ENCODE measurements around the gene GFPT2. TPM values are rescaled to one million over a fixed set of nuclear protein-coding genes. Genes with fewer than 3 reads are reported as not detected.

The GFPT2 gene
- total RNA-seq, 4 donors from 2014 or later: 2.5 to 8.4 (median 3.8) TPM

DNA sequence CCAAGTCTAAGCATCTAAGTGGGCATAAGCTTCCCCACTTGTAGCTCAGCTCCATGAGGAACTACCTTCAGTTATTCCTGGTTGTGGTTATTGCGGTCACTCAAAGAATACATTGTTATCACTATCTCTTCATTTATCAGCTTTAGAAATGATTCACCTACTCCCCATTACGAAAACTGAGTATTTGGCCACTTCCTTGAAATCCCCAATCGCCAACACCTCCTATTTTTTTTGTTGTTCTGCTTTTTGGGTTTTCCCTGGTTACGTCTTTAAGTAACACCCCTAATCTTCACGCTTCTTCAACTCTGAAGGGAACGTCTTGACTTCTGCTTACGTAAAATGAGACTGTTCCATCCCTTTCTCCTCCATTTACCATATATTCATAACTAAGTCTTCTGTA lies 81.9 kb downstream of the GFPT2 start:
- intact Hi-C loops (cut with DNase I; ENCODE audit: low total_unique reads): no loop called here
- DNase-seq (ENCODE audit: low spot score in 2 of 2): no peak
- WGBS, 2 donors: 85 to 86% methylated on average over 7 of the region's 7 CpGs
- TF ChIP-seq, protein P1, sequence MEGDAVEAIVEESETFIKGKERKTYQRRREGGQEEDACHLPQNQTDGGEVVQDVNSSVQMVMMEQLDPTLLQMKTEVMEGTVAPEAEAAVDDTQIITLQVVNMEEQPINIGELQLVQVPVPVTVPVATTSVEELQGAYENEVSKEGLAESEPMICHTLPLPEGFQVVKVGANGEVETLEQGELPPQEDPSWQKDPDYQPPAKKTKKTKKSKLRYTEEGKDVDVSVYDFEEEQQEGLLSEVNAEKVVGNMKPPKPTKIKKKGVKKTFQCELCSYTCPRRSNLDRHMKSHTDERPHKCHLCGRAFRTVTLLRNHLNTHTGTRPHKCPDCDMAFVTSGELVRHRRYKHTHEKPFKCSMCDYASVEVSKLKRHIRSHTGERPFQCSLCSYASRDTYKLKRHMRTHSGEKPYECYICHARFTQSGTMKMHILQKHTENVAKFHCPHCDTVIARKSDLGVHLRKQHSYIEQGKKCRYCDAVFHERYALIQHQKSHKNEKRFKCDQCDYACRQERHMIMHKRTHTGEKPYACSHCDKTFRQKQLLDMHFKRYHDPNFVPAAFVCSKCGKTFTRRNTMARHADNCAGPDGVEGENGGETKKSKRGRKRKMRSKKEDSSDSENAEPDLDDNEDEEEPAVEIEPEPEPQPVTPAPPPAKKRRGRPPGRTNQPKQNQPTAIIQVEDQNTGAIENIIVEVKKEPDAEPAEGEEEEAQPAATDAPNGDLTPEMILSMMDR (IDR thresholded peaks at IDR 0.05): no peak
- TF ChIP-seq POLR2A (IDR thresholded peaks at IDR 0.05): no peak
- no peak overlapping the region for H3K4me3 ChIP-seq (ENCODE audit: low read depth, poor library complexity, severe bottlenecking)

DNA sequence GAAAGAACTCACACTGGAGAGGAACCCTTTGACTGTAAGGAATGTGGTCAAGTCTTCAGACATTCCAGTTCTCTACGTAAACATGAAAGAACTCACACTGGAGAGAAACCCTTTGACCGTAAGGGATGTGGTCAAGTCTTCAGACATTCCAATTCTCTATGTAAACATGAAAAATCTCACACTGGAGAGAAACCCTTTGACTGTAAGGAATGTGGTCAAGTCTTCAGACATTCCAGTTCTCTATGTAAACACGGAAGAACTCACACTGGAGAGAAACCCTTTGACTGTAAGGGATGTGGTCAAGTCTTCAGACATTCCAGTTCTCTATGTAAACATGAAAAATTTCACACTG lies 93.9 kb downstream of the GFPT2 start:
- TF ChIP-seq POLR2A (IDR thresholded peaks at IDR 0.05): no peak
- TF ChIP-seq, protein P1 (IDR thresholded peaks at IDR 0.05): no peak
- DNase-seq (ENCODE audit: low spot score in 2 of 2): no peak
- WGBS, 2 donors: 81 to 82% methylated on average over 3 of the region's 3 CpGs
- intact Hi-C loops (cut with DNase I; ENCODE audit: low total_unique reads): no loop called here
- no peak overlapping the region for H3K4me3 ChIP-seq (ENCODE audit: low read depth, poor library complexity, severe bottlenecking)

DNA sequence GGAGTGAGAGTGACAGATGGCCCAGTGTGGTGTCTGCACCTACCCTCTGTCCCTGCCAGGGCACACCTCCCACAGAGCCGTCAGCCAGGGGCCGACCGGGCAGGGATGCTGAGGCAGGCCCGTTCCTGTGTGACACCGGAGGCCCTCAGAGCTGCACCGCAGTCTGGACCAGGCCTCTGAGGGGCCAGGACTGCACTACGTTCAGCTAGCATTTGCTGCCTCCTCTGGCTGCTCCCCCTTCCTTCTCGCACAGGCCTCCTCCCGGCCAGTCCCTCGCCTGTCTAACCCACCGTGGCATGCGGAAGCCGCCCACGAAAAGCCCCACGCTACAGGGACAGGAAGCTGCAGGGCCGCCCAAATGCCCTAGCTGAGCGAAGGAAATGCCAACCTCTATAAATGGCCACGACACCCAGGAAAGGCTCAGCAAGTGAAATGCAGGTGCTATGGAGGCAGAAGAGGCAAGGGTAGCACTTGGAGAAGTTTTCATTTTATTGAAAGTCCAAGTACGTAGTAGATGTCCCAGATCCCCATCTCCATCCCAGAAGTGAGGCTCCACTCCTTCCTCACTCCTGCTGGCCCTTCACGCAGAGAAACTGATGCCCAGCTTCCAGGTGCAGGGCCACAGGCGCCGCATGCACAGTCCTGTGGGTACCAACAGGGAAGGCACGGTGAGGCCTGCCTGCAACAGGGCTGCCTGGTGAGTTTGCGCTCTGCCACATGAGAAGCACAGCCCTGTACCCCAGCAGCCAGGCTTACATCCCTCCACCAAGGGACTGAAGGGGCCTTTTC lies 99.9 kb downstream of the GFPT2 start:
- 96% methylated on average over 22 to 24 of the region's 24 CpGs for WGBS, 2 donors
- intact Hi-C loops (cut with DNase I; ENCODE audit: low total_unique reads): no loop called here
- DNase-seq (ENCODE audit: low spot score in 2 of 2): no peak
- no peak overlapping the region for H3K4me3 ChIP-seq (ENCODE audit: low read depth, poor library complexity, severe bottlenecking)
- TF ChIP-seq, protein P1 (IDR thresholded peaks at IDR 0.05): no peak
- no peak for TF ChIP-seq POLR2A (IDR thresholded peaks at IDR 0.05)

DNA sequence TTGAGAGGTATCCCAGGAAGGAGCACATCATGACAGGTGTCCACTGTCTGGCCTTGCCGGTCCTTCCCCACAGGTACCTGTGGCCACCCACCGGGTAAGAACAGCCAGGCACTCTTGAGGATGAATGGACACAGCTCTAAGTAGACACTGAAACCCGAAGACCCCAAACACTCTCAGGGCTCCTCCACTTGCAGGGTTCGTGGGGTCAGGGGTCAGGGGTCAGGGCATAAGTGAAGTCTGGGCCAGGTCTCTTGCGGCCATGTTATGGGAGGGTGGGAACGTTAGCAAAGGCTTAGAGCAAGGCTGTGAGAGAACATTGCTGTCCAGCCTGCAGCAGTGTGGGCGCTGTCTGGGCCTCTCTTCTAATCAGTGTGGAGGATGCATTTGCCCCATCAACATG lies 101.2 kb downstream of the GFPT2 start:
- TF ChIP-seq, protein P1 (IDR thresholded peaks at IDR 0.05): no peak
- no peak for TF ChIP-seq POLR2A (IDR thresholded peaks at IDR 0.05)
- intact Hi-C loops (cut with DNase I; ENCODE audit: low total_unique reads): no loop called here
- H3K4me3 ChIP-seq (ENCODE audit: low read depth, poor library complexity, severe bottlenecking): no peak overlapping the region
- DNase-seq (ENCODE audit: low spot score in 2 of 2): no peak
- 92 to 97% methylated on average over 7 of the region's 7 CpGs for WGBS, 2 donors

DNA sequence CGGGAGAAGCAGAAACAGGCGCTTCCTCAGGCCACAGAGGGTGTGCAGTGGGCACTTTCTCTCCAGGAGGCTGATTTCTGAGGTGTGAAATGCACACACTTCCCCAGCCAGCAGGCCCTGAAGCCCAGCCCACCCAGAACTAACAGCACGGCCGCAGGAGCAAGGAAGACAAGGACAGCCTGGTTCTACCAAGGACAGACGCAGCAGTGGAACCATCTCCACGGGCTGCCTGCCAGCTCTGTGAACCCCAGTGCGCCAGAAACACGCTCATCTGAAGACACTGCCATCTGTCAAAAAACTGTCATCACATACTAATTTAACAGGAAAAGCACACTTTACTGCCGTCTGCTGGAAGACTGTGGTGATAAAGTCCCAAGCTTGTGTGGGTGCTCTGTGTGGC lies 102.0 kb downstream of the GFPT2 start:
- DNase-seq (ENCODE audit: low spot score in 2 of 2): no peak
- intact Hi-C loops (cut with DNase I; ENCODE audit: low total_unique reads): no loop called here
- TF ChIP-seq, protein P1 (IDR thresholded peaks at IDR 0.05): no peak
- no peak for TF ChIP-seq POLR2A (IDR thresholded peaks at IDR 0.05)
- WGBS, 2 donors: 91 to 94% methylated on average over 9 of the region's 9 CpGs
- H3K4me3 ChIP-seq (ENCODE audit: low read depth, poor library complexity, severe bottlenecking): no peak overlapping the region

Other genes with a start within 250 kb of the GFPT2 start
- 1 to 10 TPM in 1 of 4 donors, under 1 TPM in 1, not detected in 2; 0.71 to 2.5 TPM for gene RASGEF1C, start 144.1 kb downstream of the GFPT2 start, total RNA-seq
- 10 to 100 TPM; 10.4 to 18.4 (median 15.4) TPM for gene MAPK9, start 61.3 kb downstream of the GFPT2 start, total RNA-seq
- gene CNOT6, start 141.0 kb upstream of the GFPT2 start, total RNA-seq: 10 to 100 TPM in 3 of 4 donors, 1 to 10 TPM in 1; 8.9 to 12.2 (median 11.2) TPM
- 1 to 10 TPM in 3 of 4 donors, not detected in 1; 2.6 to 3.5 (median 3.5) TPM for gene SCGB3A1, start 238.2 kb upstream of the GFPT2 start, total RNA-seq